CD8-positive, alpha-beta memory T cell (primary cell): Measurements from ENCODE around the gene SEMA3A. TPM values are rescaled to one million over a fixed set of nuclear protein-coding genes. Genes with fewer than 3 reads are reported as not detected.

Experiments used
- CTCF ChIA-PET: fragments of 350-600 bp; sonication (Branson Sonifier 250); formaldehyde crosslinking; loops from one replicate; lab custom pipeline; 2021; ENCODE audit warnings: antibody characterized with exemption; lab: Charles Lee
- POLR2A ChIA-PET: fragments of 350-600 bp; sonication (Branson Sonifier 250); formaldehyde crosslinking; loops from one replicate; lab custom pipeline; 2021; ENCODE audit warnings: antibody characterized with exemption; lab: Charles Lee
- DNase-seq, 5 donors: peaks; one replicate each; pipeline versions ENCODE4 v3.0.0 to v3.0.0-alpha.2; 2020 to 2022; ENCODE audit warnings: mixed read lengths in 1 of 5
- H3K27ac ChIP-seq: one replicate; pipeline ENCODE4 v1.7.0; 2013; ENCODE audit warnings: low read depth, mild to moderate bottlenecking, low read length, moderate library complexity
- H3K27me3 ChIP-seq: 2 replicates; pipeline ENCODE4 v1.7.0; 2013; ENCODE audit warnings: low read length, mild to moderate bottlenecking; ENCODE audit not compliant: insufficient read depth, poor library complexity, severe bottlenecking
- H3K36me3 ChIP-seq: 2 replicates; pipeline ENCODE4 v1.7.0; 2013; ENCODE audit warnings: mild to moderate bottlenecking, low read length, moderate library complexity; ENCODE audit not compliant: insufficient read depth
- H3K4me1 ChIP-seq: 2 replicates; pipeline ENCODE4 v1.7.0; 2013; ENCODE audit warnings: mild to moderate bottlenecking, low read length, moderate library complexity; ENCODE audit not compliant: insufficient read depth
- H3K4me3 ChIP-seq: 2 replicates; pipeline ENCODE4 v1.7.0; 2013; ENCODE audit warnings: mild to moderate bottlenecking, low read length
- H3K9me3 ChIP-seq: 2 replicates; pipeline ENCODE4 v1.7.0; 2013; ENCODE audit warnings: mild to moderate bottlenecking, low read length
- H3K27ac Mint-ChIP-seq, 8 donors: one replicate each; pipeline ENCODE4 v1.8.0; 2020 to 2021; ENCODE audit warnings: mixed read lengths in 8 of 8, mild to moderate bottlenecking in 6 of 8, inconsistent platforms in 3 of 8, moderate library complexity in 3 of 8
- H3K27me3 Mint-ChIP-seq, 2 donors: one replicate each; pipeline ENCODE4 v1.8.0; 2020 to 2021; ENCODE audit warnings: mixed read lengths in 2 of 2, mild to moderate bottlenecking in 1 of 2, moderate library complexity in 1 of 2
- H3K36me3 Mint-ChIP-seq, 3 donors: one replicate each; pipeline ENCODE4 v1.8.0; 2020 to 2021; ENCODE audit warnings: mixed read lengths in 3 of 3, inconsistent platforms in 1 of 3, mild to moderate bottlenecking in 1 of 3
- H3K4me1 Mint-ChIP-seq, 3 donors: one replicate each; pipeline ENCODE4 v1.8.0; 2020 to 2021; ENCODE audit warnings: mixed read lengths in 3 of 3, inconsistent platforms in 1 of 3, mild to moderate bottlenecking in 1 of 3
- H3K4me3 Mint-ChIP-seq, 7 donors: one replicate each; pipeline ENCODE4 v1.8.0; 2020 to 2021; ENCODE audit warnings: mixed read lengths in 7 of 7, mild to moderate bottlenecking in 6 of 7, moderate library complexity in 4 of 7, inconsistent platforms in 2 of 7
- H3K9me3 Mint-ChIP-seq, 5 donors: one replicate each; pipeline ENCODE4 v1.8.0; 2020 to 2022; ENCODE audit warnings: mixed read lengths in 5 of 5, mild to moderate bottlenecking in 3 of 5, moderate library complexity in 2 of 5, inconsistent platforms in 1 of 5
- polyA plus RNA-seq: library from polyadenylated mRNA; unstranded; fragments of 300-500 nt; fragmentation: Illumina TruSeq; gene quantifications from one replicate; pipeline ENCODE4 v1.2.3, GENCODE V29; 2021
- total RNA-seq, 2 experiments: library from RNA; stranded (reverse); gene quantifications; one replicate each; pipeline ENCODE4 v1.2.3, GENCODE V29; 2021

Gene SEMA3A
- total and polyA plus RNA-seq, 3 experiments from 2014 or later = not detected

DNA sequence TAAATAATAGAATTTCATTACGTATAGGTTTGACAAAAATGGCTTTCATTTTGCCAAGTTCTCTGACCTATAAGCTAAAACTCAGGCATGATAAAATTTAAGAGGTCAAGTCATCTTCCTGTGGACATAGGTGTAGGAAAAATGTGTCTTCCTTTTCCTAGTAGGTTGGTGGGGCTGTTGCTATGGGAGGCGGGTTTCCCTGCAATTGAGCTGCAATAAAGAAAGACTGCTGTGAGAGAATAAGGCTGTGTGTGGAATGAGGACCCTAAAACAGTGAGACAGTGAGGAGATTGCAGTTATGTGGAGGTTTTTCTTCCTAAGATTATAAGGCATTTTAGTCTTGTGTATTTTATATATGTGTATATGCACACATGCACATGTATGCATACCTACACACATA is 13.0 kb upstream of the SEMA3A start:
- H3K36me3 Mint-ChIP-seq = no peaks in the 10 kb centered on the region
- Histone ChIP-seq H3K27me3 (no peaks in the 10 kb centered on the region), H3K36me3 (no peaks in the 10 kb centered on the region), H3K9me3 (no peaks in the 10 kb centered on the region), H3K4me3 (no peak overlapping the region), H3K4me1 (no peaks in the 10 kb centered on the region), H3K27ac (no peak overlapping the region)
- H3K27ac Mint-ChIP-seq = no peak overlapping the region
- no peaks in the 10 kb centered on the region for H3K4me1 Mint-ChIP-seq
- no peak for DNase-seq
- peaks cover 0 to 1% of the 10 kb centered on the region in 2 donors for H3K27me3 Mint-ChIP-seq
- peaks cover 0 to 13% (median 4%) of the 10 kb centered on the region in 5 donors for H3K9me3 Mint-ChIP-seq
- POLR2A ChIA-PET = no interaction called here
- H3K4me3 Mint-ChIP-seq = no peak overlapping the region
- CTCF ChIA-PET = no interaction called here

DNA sequence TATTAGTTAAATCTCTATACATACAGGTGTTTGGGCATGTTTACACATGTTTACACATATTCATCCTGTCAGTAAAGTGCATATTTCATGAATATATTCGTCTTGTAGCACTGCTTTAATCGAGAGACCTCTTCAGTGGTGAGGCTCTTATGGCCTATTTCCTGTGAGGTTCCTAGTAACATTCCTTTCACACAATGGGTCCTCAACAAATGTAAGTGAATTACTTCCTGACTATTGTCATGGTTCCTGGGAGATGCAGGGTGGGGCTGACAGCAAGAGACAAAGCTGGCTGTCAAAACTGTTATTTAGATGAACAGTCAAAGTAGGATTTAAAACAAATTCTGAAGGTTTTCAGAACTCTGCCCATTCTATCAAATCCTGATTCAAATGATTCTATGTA is 12.4 kb upstream of the SEMA3A start:
- no peak for DNase-seq
- Mint-ChIP-seq H3K9me3 (peaks cover 0 to 15% (median 4%) of the 10 kb centered on the region in 5 donors), H3K4me1 (no peaks in the 10 kb centered on the region), H3K27ac (no peak overlapping the region), H3K4me3 (no peak overlapping the region), H3K27me3 (peaks cover 0 to 1% of the 10 kb centered on the region in 2 donors), H3K36me3 (no peaks in the 10 kb centered on the region)
- ChIA-PET CTCF (no interaction called here), POLR2A (no interaction called here)
- no peaks in the 10 kb centered on the region for H3K36me3 ChIP-seq
- no peaks in the 10 kb centered on the region for H3K4me1 ChIP-seq
- H3K9me3 ChIP-seq = no peaks in the 10 kb centered on the region
- H3K4me3 ChIP-seq = no peak overlapping the region
- no peaks in the 10 kb centered on the region for H3K27me3 ChIP-seq
- H3K27ac ChIP-seq = no peak overlapping the region

DNA sequence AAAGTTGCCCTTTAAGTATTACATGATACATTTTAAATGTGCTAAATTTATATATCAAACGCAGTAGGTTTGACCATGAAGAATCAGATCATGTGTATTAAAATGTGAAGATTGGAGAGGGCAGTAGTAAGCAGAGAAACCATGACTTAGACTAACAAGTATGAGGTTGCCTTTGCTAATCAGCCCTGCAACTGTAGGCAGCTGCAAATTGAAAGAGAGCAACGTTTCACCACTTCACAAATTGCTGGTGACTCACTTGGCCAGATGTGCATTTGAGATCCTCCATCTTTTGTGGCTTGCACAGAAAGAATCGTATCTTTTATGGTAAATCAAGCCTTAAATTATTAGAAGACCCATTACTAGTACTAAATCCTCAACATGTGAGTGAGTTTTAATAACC is 10.1 kb upstream of the SEMA3A start:
- no peaks in the 10 kb centered on the region for H3K9me3 ChIP-seq
- DNase-seq = no peak
- H3K36me3 Mint-ChIP-seq = no peaks in the 10 kb centered on the region
- ChIA-PET CTCF (no interaction called here), POLR2A (no interaction called here)
- no peaks in the 10 kb centered on the region for H3K4me1 Mint-ChIP-seq
- no peaks in the 10 kb centered on the region for H3K36me3 ChIP-seq
- no peak overlapping the region for H3K4me3 ChIP-seq
- H3K27me3 ChIP-seq = no peaks in the 10 kb centered on the region
- no peak overlapping the region for H3K27ac Mint-ChIP-seq
- no peak overlapping the region for H3K27ac ChIP-seq
- no peak overlapping the region for H3K4me3 Mint-ChIP-seq
- H3K4me1 ChIP-seq = no peaks in the 10 kb centered on the region
- no peaks in the 10 kb centered on the region for H3K27me3 Mint-ChIP-seq
- H3K9me3 Mint-ChIP-seq = peaks cover 0 to 15% (median 2%) of the 10 kb centered on the region in 5 donors

DNA sequence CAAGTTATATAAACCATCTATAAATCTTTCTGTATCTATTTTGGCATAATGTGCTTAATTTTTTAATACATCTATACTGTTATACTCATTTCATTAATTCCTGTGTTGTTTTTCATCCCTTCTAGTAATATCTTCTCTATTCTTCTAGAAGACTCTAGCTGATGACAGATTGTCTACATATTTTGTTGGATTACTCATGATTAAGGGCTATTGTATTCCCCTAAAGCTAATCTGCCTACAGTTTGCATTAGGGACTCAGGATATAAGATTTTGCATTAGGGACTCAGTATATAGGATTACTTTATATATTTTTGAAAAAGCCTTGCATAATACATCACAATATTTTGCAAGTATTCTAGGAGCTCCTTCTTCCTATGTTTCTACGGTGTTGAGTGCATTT is 8.3 kb upstream of the SEMA3A start:
- POLR2A ChIA-PET = no interaction called here
- Mint-ChIP-seq H3K4me1 (no peaks in the 10 kb centered on the region), H3K27ac (no peak overlapping the region)

DNA sequence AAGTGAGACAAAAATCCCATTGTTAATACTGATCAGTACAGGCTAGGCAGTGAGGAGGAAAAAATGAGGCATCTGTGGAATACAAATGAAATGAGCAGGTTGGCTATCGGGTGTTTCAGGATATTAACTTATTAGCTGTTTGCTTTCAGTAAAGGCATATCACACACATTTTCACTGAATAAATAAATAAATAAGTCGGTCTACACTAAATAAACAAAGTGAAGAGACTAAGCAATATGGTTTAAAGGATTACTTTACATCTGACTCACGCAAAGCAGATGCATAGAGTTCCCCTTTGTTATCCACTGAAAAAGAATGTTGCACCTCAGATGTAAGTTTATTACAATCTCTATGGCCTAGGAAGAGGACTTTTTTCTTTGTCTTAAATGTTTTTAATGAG is 6.3 kb upstream of the SEMA3A start:
- ChIA-PET CTCF (no interaction called here), POLR2A (no interaction called here)
- no peaks in the 10 kb centered on the region for H3K4me1 Mint-ChIP-seq

More for the DNA sequence above, 8.3 kb upstream of the SEMA3A start:
- no peak for DNase-seq
- Histone ChIP-seq H3K4me1 (no peaks in the 10 kb centered on the region), H3K9me3 (no peaks in the 10 kb centered on the region), H3K36me3 (no peaks in the 10 kb centered on the region), H3K27me3 (no peaks in the 10 kb centered on the region), H3K27ac (no peak overlapping the region), H3K4me3 (no peak overlapping the region)
- Mint-ChIP-seq H3K4me3 (no peak overlapping the region), H3K36me3 (no peaks in the 10 kb centered on the region), H3K27me3 (no peaks in the 10 kb centered on the region), H3K9me3 (peaks cover 0 to 15% (median 3%) of the 10 kb centered on the region in 5 donors)
- CTCF ChIA-PET = no interaction called here

DNA sequence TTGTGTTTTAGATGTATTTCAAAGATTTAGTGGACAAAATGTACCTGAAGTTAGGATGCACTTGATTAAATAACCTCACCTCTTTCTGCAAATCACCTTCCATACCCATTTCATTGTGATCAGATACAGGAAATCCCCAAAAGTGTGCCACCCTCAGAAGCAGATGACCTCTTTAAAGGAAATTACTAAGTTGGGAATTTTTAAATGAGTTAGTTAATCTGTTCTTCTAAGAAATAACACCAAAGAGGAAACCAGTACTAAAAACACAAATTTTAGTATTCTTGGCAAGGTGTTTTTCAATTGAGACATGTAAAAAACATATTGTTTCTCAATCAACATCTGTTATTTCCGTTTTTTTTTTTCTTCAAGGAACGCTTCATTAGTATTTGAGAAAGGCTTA is 4.6 kb upstream of the SEMA3A start:
- ChIA-PET POLR2A (no interaction called here), CTCF (no interaction called here)
- peaks cover 0 to 14% (median 3%) of the 10 kb centered on the region in 3 donors for H3K4me1 Mint-ChIP-seq
- H3K9me3 ChIP-seq = no peaks in the 10 kb centered on the region
- H3K36me3 Mint-ChIP-seq = no peaks in the 10 kb centered on the region
- H3K4me1 ChIP-seq = no peaks in the 10 kb centered on the region
- H3K27me3 Mint-ChIP-seq = peaks cover 0 to 3% of the 10 kb centered on the region in 2 donors
- no peaks in the 10 kb centered on the region for H3K36me3 ChIP-seq
- H3K4me3 Mint-ChIP-seq = no peak overlapping the region
- H3K27me3 ChIP-seq = no peaks in the 10 kb centered on the region
- H3K4me3 ChIP-seq = no peak overlapping the region
- no peak for DNase-seq
- peaks cover 2 to 15% (median 4%) of the 10 kb centered on the region in 5 donors for H3K9me3 Mint-ChIP-seq
- H3K27ac Mint-ChIP-seq = no peak overlapping the region
- no peak overlapping the region for H3K27ac ChIP-seq

More for the DNA sequence above, 6.3 kb upstream of the SEMA3A start:
- H3K36me3 Mint-ChIP-seq = no peaks in the 10 kb centered on the region
- H3K4me3 Mint-ChIP-seq = no peak overlapping the region
- H3K27ac ChIP-seq = no peak overlapping the region
- no peaks in the 10 kb centered on the region for H3K4me1 ChIP-seq
- no peaks in the 10 kb centered on the region for H3K36me3 ChIP-seq
- no peak overlapping the region for H3K4me3 ChIP-seq
- H3K27me3 ChIP-seq = no peaks in the 10 kb centered on the region
- no peak overlapping the region for H3K27ac Mint-ChIP-seq
- peaks cover 0 to 19% (median 3%) of the 10 kb centered on the region in 5 donors for H3K9me3 Mint-ChIP-seq
- H3K27me3 Mint-ChIP-seq = no peaks in the 10 kb centered on the region
- no peaks in the 10 kb centered on the region for H3K9me3 ChIP-seq
- no peak for DNase-seq

DNA sequence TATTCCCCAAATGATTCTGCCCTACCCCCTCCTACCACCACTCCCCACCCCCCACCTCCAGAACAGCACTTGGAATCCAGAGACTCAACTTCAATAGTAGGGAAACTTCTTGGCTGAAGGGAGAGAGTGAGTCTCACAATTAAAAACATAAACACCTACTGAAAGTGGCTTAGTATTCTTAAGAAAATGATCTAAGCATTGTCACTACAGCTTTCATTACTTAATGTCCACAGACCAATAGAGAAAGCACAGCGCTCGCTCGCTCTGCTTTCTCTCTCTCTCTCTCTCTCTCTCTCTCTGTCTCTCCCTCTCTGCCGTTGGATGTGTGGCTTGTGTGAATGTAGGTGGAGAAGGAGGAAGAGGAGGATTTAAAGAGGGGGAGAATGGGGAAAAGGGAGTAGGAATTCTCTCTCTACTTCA is 1.5 kb upstream of the SEMA3A start:
- no peaks in the 10 kb centered on the region for H3K27me3 ChIP-seq
- H3K4me1 Mint-ChIP-seq = peaks cover 0 to 16% (median 3%) of the 10 kb centered on the region in 3 donors
- no peaks in the 10 kb centered on the region for H3K9me3 ChIP-seq
- peak overlapping the region in 1 of 7 donors; percentile 34 for H3K4me3 Mint-ChIP-seq
- H3K9me3 Mint-ChIP-seq = peaks cover 2 to 9% (median 4%) of the 10 kb centered on the region in 5 donors
- H3K4me1 ChIP-seq = peaks cover 7% of the 10 kb centered on the region
- peaks cover 0 to 3% of the 10 kb centered on the region in 2 donors for H3K27me3 Mint-ChIP-seq
- no peaks in the 10 kb centered on the region for H3K36me3 Mint-ChIP-seq
- CTCF ChIA-PET = no interaction called here
- no peak overlapping the region for H3K27ac ChIP-seq
- POLR2A ChIA-PET = no interaction called here
- peak overlapping the region in 1 of 8 donors; percentile 86 for H3K27ac Mint-ChIP-seq
- H3K4me3 ChIP-seq = no peak overlapping the region
- DNase-seq = no peak
- H3K36me3 ChIP-seq = no peaks in the 10 kb centered on the region

DNA sequence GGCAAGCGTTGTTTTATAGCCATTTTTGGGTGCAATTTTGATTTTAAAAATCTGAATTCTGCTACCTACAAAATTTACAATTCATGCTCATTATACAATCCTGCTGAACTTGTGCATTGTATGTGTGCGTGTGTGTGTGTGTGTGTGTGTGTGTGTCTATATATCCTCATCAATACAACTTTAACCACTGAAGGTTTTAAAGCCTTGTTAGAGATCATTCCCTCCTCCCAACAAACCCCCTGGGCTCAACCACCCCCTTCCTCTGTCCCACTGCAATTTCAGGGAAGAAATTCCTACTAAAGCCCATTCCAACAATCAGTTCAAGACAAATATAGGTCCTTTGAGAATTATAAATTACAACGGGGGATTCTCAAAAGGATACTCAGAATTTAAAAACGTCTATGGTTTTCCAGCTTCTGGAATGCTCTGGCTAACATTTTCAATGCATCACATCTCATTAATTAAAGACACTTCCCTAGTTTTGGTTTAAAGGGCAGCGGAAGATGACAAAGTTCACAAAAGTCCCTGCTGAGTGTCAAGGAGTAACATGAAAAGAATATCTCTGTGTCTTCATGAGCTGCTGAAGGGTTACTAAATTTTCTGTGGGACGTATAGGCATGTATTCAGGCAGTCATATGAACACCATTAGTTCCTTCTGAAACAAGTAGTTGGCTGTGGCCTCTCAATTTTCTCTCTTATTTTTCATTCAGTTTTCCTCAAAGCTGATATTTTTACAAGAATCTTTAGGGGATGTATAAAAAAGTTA is 889 bp upstream of the SEMA3A start:
- no peak overlapping the region for H3K27ac Mint-ChIP-seq
- H3K4me3 ChIP-seq = peak overlapping the region; percentile 33
- ChIA-PET CTCF (no interaction called here), POLR2A (no interaction called here)
- peak overlapping the region in 5 of 7 donors; percentile 7 to 84 (median 68) for H3K4me3 Mint-ChIP-seq
- no peak for DNase-seq
- no peaks in the 10 kb centered on the region for H3K9me3 ChIP-seq
- H3K9me3 Mint-ChIP-seq = peaks cover 2 to 9% (median 4%) of the 10 kb centered on the region in 5 donors
- H3K27ac ChIP-seq = no peak overlapping the region
- no peaks in the 10 kb centered on the region for H3K36me3 Mint-ChIP-seq
- H3K27me3 Mint-ChIP-seq = peaks cover 0 to 3% of the 10 kb centered on the region in 2 donors
- H3K27me3 ChIP-seq = no peaks in the 10 kb centered on the region
- H3K4me1 ChIP-seq = peaks cover 7% of the 10 kb centered on the region
- peaks cover 0 to 16% (median 3%) of the 10 kb centered on the region in 3 donors for H3K4me1 Mint-ChIP-seq
- no peaks in the 10 kb centered on the region for H3K36me3 ChIP-seq
